GM19468 (cell line): Measurements from ENCODE around the gene RNF111.
A peak's percentile ranks its signal among the peaks of the same experiment; 100 is the strongest.
"Not testable (repeated sequence)": the region's sequence is repeated elsewhere in the genome, so short reads cannot be mapped to it uniquely, and the experiment has no call there.

Experiments
- ATAC-seq: cut with Tn5 transposase; IDR thresholded peaks from one replicate; pipeline ENCODE4 v1.9.1; 2021; ENCODE audit warnings: mild to moderate bottlenecking, moderate library complexity, moderate number of reproducible peaks; ENCODE audit not compliant: unreplicated experiment; ENCODE audit errors: extremely low read depth

The RNF111 gene

DNA sequence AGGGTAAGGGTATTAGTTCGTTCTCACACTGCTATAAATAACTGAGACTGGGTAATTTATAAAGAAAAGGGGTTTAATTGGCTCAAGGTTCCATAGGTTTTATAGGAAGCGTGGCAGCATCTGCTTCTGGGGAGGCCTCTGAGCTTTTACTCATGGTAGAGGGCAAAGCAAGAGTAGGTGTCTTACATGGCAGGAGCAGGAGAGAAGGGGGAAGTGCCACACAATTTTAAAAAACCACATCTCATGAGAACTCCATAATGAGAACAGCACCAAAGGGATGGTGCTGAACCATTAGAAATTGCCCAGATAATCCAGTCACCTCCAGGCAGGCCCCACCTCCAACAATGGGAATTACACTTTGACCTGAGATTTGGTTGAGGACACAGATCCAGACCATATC, 12.2 kb downstream of the RNF111 start:
- no peak for ATAC-seq

DNA sequence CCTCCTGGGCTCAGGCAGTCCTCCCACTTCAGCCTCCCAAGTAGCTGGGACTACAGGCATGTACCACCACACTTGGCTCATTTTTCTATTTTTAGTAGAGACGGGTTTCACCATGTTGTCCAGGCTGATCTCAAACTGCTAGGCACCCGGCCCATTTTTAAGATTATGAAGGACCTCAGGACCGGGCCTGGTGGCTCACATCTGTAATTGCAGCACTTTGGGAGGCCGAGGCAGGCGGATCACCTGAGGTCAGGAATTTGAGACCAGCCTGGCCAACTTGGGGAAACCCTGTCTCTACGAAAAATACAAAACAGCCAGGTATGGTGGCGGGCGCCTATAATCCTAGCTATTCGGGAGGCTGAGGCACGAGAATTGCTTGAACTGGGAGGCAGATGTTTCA, 12.8 kb downstream of the RNF111 start:
- not testable (repeated sequence) for ATAC-seq

DNA sequence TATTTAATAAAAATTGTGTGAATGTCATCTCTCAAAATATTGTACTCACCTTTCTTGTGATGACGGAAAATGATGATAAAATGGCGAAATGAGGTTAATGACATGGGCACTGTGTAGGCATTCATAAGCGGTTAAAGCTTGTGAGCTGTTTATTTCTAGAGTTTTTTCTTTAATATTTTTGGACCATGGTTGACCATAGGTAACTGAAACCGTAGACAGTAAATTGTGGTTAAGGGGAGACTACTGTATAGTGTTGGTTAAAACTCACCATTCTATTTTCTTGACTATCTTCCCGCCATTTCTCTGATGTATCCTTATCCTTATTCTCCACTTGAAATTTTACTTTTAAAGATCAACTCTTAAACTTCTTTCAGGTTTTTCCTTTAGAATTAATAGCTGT, 14.5 kb downstream of the RNF111 start:
- no peak for ATAC-seq

DNA sequence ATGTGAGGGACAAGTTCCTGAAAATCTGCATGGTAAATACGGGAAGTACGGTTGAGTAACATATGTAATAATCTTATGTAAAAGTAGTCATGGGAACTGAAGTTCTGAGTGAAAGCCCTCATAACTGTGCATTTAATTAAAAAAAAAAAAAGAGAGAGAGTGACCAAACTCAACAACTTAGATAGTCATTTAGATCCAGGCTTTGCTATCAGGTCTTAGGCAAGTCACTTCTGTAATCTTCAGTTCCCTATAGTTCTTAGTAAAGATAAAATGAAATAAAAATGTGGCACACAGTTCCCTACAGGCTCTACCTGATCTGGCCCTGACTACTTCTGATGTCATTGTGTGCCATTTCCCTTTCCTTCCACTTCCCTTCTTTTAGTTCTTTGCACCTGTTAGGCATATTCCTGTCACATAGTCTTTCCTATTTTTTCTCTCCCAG, 15.0 kb downstream of the RNF111 start:
- peak; percentile 9 for ATAC-seq

DNA sequence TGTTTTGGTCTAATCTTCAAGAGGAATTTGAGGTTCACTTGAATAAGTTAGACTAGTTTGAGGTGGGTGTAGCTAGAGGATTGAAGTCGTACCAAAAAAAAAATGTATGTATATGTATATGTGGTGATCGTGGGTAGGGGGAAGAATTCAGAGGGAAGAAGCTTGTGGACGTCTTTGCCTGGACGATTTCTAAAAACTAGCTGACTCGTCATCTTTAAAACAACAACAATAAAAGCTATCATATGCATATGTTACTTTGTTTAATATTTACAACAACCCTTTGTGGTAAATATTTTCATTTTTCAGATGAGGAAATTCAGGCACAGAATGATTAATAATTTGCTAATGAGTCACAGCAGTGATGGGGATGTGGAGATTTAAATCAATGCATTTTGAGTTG, 18.1 kb downstream of the RNF111 start:
- ATAC-seq, result no peak

DNA sequence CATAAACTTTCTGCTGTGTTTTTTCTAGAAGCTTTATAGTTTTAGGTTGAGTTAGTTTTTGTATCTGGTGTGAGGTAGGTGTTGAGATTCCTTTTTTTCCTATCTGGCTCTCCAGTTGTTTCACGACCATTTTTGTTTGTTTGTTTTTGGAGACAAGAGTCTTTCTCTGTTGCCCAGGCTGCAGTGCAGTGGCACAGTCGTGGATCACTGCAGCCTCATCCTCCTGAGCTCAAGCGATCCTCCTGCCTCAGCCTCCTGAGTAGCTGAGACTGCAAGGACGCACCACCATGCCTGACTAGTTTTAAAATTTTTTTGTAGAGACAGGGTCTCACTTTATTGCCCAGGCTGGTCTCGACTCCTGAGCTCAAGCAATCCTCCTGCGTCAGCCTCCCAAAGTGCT, 20.6 kb downstream of the RNF111 start:
- no peak for ATAC-seq

DNA sequence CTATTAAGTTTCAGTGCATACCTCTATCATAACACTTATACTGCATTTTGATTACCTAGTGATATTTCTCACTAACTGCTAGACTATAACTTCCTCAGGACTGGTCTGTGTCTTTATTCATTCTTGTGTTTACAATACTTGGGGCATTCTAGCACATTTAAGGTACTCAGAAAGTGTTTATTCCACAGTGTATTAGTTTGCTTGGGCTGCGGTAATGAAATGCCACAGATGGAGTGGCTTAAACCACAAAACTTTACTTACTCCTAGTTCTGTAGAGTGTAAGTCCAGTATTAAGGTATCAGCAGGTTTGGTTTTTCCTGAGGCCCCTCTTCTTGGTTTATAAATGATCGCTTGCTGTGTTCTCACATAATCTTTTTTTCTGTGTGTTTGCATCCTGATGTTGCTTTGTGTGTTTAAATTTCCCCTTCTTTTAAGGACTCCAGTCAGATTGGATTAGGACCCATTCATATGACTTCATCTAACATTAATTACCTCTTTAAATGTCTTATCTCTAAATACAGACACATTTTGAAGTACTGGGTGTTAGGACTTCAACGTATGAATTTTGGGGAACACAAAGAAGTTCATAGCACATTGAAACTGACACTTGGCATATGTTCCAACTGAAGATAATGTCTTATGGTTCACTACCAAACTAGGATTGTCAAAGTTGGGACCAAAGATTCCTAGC, 23.9 kb downstream of the RNF111 start:
- ATAC-seq, result no peak

DNA sequence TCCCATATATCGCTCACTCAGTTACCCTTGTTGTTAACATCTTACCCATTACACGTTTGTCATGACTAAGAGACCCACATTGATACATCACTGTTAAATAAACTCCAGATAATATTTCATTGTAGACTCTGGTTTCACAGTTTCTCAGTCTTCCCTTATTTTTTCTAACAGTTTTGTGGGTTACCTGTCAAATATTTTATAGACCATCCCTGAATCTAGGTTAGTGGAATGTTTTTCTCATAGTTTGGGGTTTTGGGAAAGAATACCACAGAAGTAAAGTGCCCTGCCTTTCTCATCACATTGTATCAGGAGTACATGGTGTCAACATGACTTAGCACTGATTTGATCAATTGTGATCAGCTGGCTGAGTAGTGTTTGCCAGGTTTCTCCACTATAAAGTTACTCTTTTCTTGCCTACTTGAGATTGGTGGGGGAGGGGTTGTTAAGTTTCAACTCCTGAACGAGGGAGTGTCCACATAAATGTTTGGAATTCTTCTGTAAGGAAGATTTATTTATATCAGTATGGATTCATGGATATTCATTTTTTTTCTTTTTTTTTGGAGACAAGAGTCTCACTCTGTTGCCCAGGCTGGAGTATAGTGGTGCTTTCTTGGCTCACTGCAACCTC, 25.9 kb downstream of the RNF111 start:
- no peak for ATAC-seq

DNA sequence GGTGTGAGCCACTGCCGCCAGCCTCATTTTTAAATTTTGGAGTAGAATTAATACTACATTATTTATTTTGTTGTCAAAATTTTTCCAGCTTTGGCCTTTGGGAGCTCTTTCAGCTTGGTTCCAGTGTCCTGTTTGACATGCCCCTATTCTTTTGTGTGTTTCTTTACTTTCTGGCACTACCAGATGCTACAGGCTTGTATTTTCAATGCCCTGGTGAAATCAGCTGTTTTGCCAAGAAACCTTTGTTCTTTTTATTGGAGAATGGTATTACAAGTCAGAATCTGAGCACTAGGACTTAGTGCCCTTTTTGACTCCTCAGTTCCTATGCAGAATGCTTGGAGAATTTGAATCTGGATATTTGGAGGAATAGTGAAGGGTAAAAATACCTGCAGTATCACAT, 26.6 kb downstream of the RNF111 start:
- no peak for ATAC-seq

- no peak for ATAC-seq
Measured at GRCh38 chr15:59017449-59017848, 30.0 kb downstream of the RNF111 start.

DNA sequence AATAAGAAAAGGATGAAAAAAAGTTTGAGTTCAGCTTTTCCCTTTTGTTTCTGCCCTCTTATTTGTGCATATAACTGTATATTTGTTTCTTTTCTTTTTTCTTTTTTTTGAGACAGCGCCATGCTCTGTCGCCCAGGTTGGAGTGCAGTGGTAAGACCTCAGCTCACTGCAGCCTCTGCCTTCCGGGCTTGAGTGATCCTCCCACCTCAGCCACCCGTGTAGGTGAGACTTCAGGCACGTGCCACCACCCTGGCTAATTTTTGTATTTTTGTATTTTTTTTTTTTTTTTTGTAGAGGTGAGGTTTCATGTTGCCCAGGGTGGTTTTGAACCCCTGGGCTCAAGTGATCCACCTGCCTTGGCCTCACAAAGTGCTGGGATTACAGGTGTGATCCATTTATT, 31.4 kb downstream of the RNF111 start:
- no peak for ATAC-seq

DNA sequence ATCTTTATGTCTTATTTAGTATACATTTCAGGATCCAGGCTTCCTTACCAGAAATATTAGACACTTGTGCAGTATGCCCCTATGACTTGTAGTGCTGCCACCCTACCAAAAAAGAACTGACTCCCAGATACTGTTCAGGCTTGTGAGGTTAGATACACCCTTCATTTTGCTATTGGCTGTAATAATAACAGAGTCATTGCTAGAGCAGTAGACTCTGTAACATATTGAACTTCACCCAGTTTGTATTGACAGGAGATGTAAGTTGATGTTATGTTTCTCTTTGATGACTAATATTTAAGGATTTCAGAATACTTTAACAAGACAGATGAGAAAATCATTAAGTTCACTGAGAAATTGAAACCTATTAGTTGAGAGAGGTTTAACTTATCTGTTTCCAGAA, 32.9 kb downstream of the RNF111 start:
- no peak for ATAC-seq

- no peak for ATAC-seq
Measured at GRCh38 chr15:59022188-59022587, 34.7 kb downstream of the RNF111 start.

- no peak for ATAC-seq
Measured at GRCh38 chr15:59026207-59026606, 38.7 kb downstream of the RNF111 start.

DNA sequence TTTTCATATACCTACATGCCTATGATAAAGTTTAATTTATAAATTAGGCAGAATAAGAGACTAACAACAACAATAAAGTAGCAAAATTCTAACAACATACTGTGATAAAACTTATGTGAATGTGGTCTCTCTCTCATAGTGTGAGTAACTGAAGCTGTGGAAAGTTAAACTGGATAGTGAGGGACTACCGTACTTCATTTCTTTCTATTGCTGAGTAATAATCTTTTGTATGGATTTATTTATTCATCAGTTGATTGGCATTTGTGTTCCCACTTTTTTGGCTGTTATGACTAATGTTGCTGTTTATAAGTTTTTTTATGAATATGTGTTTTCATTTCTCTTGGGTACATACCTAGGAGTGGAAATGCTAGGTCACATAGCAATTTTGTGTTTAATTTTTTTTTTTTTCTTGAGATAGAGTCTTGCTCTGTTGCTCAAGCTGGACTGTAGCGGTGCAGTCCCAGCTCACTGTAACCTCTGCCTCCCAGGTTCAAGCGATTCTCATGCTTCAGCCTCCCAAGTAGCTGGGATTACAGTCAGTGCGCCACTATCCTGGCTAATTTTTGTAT, 41.0 kb downstream of the RNF111 start:
- ATAC-seq, result no peak

DNA sequence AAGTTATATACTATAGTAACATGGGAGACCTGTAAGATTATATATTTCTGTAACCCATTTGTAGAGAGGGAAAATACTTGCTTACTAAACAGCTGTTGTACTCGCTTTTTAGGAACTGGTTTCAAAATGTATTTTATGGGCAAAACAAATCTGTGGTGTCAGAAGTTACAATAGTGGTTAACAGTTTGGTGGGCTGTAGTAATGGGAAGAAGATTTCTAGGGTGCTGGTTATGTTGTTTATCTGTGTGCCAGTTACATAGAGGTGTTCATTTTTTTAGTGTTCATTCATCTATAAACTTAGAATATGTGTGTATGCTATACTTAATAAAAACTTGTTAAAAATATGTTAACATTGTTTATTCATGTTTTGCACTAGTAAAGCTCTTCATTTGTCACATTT, 42.1 kb downstream of the RNF111 start:
- no peak for ATAC-seq

GRCh38 chr15:59035201-59035600, 47.7 kb downstream of the RNF111 start:
- ATAC-seq, result no peak

DNA sequence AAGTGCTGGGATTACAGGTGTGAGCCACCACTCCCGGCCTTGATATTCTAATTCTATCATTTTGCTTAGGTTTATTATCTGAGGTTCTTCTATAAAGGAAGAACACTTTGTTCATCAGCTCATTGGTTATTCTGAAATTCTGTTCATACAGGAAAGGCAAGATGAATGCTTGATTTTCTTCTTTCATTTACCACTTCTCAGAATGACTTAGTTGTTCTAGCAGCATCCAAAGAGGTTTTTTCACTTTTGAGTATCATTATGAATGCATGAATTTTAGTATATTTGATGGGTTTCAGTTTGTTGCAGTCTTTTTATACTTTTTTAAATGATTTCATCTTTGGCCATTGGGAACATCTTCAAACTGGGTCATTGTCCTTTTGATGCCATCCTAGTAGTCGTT, 51.8 kb downstream of the RNF111 start:
- no peak for ATAC-seq

DNA sequence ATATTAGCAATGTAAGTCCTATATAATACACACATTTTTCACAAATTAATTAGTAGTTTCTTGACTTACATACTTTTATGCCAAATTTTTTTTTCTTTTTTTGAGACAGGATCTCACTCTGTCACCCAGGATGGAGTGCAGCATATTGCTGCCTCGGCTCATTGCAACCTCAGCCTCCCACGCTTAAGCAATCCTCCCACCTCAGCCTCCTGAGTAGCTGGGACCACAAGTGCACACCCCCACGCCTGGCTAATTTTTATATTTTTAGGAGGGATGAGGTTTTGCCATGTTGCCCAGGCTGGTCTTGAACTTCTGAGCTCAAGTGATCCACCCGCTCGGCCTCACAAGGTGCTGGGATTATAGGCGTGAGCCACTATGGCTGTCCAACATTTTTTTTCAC, 54.6 kb downstream of the RNF111 start:
- ATAC-seq, result no peak

DNA sequence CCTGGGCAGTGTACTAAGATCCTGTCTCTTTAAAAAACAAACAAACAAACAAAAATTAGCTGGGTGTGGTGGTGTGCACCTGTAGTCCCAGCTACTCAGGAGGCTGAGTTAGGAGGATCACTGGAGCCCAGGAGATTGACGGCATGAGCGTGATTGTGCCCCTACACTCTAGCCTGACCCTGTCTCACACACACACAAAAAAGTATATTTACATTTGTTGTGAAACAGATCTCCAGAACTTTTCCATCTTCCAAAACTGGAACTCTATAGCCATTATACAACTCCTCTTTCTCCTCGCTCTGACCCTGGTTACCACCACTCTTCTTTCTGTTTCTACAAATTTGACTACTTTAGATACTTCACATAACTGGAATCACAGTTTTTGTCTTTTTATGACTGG, 61.4 kb downstream of the RNF111 start:
- no peak for ATAC-seq

- no peak for ATAC-seq
Measured at GRCh38 chr15:59051873-59052861, 64.7 kb downstream of the RNF111 start.
